ENCODE results near the gene M1AP.

Gene M1AP
- total RNA-seq = 0 reads per million in 2 experiments

DNA sequence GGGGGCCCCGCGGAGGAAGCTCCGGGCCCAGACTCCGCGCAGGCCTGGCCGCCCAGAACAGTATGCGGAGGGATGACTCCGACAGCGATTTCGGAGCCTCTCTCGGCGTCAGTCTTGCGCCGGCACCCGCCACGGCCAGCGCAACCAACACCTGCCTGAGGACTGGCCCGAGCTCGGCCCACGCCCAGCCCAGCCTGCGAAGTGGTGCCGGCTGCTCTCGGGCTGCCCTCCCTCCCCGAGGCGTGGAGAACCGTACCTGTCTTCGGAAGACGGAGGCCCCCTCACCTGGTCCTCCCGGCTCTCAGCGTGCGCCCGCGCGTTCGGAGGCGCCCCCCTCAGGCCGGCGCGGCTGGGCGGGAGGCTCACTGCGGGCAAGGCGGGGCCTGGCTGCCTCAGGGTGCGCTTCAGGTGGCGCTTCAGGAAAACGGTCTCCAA lies at the start of gene M1AP:
Gene M1AP, minus strand, starts transcription at position 322 of the 435 bp plus-strand sequence. CDS start 8,055 bp downstream, outside the sequence.
- no peak for DNase-seq (ENCODE audit: low read depth)

- DNase-seq (ENCODE audit: low read depth) = no peak
These were observed 48.7 kb upstream of the M1AP start for GRCh38 chr2:74696829-74697228.

- no peak for DNase-seq (ENCODE audit: low read depth)
These were observed 47.5 kb upstream of the M1AP start for GRCh38 chr2:74695663-74696062.

- no peak for DNase-seq (ENCODE audit: low read depth)
These were observed 46.2 kb upstream of the M1AP start for GRCh38 chr2:74694281-74694680.

- no peak for DNase-seq (ENCODE audit: low read depth)
These were observed 45.5 kb upstream of the M1AP start for GRCh38 chr2:74693668-74694067.

DNA sequence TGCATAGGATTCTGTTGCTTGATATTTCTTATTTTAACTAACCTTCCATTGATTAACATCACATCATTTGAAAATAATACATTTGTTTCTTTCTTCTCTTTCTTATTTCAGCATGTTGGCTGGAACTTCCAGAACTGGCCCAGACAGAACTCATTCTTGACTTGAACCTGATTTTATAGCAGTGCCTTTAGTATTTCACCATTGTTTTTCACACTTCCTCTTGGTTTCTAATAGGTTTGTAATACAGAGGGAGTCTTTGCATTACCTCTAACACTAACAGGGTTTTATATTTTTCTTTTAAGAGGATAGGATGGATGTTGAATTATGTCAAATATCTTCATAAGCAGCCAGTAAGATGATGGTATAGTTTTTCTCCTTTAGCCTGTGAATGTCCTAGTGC lies 45.1 kb upstream of the M1AP start:
- no peak for DNase-seq (ENCODE audit: low read depth)

DNA sequence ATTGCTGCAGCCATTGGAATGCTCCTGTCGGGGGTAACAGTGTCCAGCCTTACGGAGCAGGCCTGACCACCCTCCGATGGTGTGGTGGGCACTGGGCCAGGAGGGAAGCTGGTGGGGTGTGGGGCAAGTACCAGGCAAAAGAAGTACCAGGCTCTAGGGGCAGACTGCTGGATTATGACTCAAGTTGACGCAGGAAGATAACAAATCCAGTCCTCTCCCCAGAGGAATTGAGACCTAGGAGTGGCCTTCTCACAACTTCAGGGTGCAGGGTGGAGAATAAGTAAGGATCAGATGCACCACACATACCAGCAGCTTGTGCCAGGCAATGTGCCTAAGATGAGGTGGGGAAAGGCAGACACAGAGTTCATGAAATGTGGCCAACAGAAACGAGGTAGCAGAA lies 43.8 kb upstream of the M1AP start:
- no peak for DNase-seq (ENCODE audit: low read depth)

- DNase-seq (ENCODE audit: low read depth) = peak; percentile 6
These were observed 42.4 kb upstream of the M1AP start for GRCh38 chr2:74690571-74690970.

GRCh38 chr2:74689671-74690070 lies 41.5 kb upstream of the M1AP start:
- DNase-seq (ENCODE audit: low read depth) = no peak

DNA sequence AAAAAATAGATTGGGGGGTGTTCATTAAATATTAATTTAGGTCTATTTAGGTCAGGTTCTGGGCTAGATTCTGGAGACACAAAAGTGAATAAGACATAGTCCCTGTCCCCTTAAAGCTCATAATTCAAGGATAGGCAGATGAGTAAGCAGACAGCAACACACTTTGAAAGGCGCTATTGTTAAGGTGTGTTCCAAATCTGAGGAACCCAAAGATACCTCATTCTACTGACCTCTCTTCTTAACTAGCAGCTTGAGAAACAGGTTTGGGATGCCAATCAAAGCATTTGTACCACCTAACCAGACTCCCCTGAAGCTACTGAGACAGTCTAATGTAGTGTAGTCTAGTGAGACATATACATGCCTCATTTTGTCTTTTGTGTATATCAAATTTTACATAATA lies 40.8 kb upstream of the M1AP start:
- DNase-seq (ENCODE audit: low read depth) = no peak

DNA sequence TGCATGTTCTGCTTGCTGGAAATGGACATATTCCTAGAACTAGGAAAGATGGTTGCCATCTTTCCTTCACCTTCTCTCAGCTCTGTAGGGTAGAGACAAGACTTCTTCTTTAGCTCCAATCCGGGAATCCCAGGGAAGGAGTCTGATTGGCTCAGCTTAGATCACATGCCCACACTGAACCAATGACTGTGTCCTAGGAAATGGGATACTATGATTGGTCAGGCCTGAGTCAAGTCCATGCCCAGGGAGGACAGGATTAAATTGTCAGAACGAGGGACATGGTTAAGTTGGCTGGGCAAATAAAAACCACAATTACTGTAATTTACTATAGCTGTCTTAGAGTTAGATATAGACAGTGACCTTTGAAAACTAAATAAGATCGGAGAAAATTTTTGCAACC lies 37.3 kb upstream of the M1AP start:
- no peak for DNase-seq (ENCODE audit: low read depth)

GRCh38 chr2:74682501-74682900 lies 34.4 kb upstream of the M1AP start:
- DNase-seq (ENCODE audit: low read depth) = no peak

DNA sequence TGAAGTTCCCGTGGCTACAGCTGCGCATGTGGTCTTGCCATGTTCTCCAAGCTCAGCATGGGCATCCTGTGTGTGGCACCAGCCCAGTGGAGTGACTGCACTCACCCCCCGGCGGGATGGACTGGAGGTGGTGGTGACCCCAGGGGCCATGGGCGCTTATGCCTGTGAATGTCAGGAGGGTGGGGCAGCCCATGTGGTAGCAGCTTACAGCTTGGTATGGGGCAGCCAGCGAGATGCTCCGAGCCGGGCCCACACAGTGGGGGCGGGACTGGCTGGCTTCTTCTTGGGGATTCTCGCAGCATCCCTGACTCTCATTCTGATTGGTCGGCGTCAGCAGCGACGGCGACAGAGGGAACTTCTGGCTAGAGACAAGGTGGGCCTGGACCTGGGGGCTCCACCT lies 31.5 kb upstream of the M1AP start:
- DNase-seq (ENCODE audit: low read depth) = no peak

- DNase-seq (ENCODE audit: low read depth) = no peak
These were observed 28.2 kb upstream of the M1AP start for GRCh38 chr2:74676331-74676730.

- DNase-seq (ENCODE audit: low read depth) = no peak
These were observed 27.0 kb upstream of the M1AP start for GRCh38 chr2:74675090-74675489.

DNA sequence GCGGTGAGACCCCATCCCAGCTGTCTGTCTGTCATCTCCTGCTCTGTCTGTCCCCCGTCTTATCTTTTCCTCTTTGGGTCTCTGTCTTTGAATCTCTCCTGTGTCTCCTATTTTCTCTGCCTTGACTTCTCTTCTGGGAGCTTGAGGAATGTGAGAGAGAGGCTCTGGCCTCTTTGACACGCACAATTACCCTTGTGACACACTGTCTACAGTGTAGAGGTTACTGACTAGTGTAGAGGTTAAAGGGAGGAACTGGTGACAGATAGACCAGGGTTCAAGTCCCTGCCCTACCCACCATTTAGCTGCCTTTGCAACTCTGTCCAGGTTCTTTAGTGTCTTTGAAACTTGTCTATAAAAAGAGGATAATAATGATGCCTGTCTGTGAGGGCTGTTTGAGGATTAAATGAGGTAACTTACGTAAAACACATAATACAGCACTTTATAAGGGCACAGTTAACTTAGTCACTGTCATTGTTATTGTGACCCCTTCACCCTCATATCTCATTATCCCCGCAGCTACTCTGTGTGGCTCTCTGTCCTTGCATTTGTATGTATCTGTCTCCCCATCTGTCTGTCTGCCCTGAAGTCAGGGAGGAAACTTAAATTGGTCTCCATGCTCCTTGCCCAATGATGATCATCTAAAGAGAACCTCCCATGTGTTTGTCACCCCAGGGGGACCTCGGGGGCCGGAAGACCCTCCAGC lies 25.8 kb upstream of the M1AP start:
- DNase-seq (ENCODE audit: low read depth) = no peak

- no peak for DNase-seq (ENCODE audit: low read depth)
These were observed 23.3 kb upstream of the M1AP start for GRCh38 chr2:74671479-74671878.

GRCh38 chr2:74670263-74670662 lies 22.1 kb upstream of the M1AP start:
- no peak for DNase-seq (ENCODE audit: low read depth)

DNA sequence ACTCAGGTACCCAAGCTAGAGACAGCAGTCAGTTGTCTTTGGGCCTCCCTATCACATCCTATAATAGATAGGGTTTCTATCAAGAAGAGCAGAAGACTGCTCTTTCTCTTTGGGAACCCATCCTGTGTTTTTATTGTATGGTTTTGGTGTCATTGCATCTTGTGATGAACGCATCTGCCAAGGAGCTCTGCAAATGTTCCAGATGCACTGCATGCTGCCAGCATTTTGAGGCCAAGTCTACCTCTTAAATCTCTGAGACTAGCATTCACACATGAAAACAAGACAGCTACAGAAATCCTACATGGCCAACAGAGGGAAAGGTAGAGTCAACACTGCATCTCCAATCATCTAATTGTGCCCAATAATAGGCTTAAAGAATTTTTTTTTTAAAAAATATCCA lies 20.0 kb upstream of the M1AP start:
- no peak for DNase-seq (ENCODE audit: low read depth)

- no peak for DNase-seq (ENCODE audit: low read depth)
These were observed 11.3 kb upstream of the M1AP start for GRCh38 chr2:74659462-74659861.

GRCh38 chr2:74658516-74658915 lies 10.4 kb upstream of the M1AP start:
- DNase-seq (ENCODE audit: low read depth) = no peak

- no peak for DNase-seq (ENCODE audit: low read depth)
These were observed 7.4 kb upstream of the M1AP start for GRCh38 chr2:74655579-74655978.

DNA sequence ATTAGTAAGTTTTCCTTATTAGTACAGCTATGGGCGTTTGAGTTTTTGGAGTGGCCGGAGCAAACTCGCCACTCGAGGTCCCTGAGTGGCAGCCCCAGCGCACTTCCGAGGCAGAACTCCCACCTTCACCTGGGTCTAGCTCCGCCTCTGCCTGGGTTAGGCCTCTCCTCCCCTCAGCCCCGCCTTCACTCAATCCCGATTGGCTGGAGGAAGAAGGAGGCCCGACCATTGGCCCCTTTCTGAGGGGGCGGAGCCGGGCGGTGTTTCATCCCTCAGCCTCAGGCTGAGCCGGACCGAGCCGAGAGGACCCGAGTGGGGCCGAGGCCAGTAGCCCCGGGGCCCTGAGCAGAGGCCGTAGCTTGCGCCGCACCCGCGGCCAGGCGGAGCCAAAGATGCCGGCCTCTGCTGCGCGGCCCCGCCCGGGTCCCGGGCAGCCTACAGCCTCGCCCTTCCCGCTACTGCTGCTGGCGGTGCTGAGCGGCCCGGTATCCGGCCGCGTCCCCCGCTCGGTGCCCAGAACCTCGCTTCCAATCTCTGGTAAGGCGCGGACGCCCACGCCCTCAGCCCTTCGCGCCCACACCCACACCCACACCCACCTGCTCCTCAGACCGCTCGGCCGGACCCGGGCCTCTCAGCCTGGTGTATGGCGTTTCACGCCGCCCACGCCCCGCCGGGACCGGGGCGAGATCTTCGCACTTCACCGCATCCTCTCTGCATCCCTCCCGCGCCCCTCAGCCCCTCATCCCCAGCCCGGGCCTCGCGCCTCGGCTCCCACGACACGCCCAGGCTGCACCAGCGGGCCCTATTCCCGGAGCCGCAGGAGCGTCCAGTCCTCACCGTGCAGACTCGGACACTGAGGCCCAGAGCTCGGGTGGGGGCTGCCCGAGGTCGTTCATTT lies 6.1 kb upstream of the M1AP start, which contains the start of gene SEMA4F:
Gene SEMA4F, plus strand, starts transcription at position 263 of the 898 bp plus-strand sequence. Its CDS starts 130 bp downstream, at position 393.
- DNase-seq (ENCODE audit: low read depth) = peak; percentile 91
